ENCODE data around the gene HIP1R.

DNA sequence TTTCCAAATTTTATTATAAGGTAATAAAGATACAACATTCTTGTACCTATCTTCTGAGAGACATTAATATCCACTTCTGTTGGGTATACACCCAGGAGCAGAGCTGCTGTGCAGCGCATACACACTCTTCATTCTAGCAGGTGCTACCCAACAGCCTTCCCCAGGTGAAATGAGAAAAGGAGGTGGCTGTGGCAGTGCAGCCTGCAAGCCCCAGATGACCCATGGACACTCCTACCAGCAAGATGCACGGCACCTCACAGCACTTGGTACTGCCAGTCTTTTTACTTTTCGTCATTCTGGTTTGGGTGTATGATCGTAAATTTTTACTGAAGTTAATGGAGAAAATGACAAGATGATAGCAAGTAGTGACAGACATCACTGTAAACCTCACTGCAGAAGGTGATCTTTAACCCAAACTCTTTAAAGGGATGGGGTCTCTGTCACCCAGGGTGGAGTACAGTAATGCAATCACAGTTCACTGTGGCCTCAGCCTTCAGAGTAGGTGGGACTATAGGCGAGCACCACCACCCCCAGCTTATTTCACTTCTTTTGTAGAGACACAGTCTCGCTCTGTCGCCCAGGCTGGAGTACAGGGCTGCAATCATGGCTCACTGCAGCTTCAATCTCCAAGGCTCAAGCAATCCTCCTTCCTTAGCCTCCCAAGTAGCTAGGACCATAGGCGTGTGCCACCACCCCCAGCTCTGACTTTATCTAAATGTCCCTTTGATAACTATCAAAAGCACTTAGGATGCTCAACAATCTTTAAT lies 34.1 kb downstream of the HIP1R start:
- TF ChIP-seq, protein P1, sequence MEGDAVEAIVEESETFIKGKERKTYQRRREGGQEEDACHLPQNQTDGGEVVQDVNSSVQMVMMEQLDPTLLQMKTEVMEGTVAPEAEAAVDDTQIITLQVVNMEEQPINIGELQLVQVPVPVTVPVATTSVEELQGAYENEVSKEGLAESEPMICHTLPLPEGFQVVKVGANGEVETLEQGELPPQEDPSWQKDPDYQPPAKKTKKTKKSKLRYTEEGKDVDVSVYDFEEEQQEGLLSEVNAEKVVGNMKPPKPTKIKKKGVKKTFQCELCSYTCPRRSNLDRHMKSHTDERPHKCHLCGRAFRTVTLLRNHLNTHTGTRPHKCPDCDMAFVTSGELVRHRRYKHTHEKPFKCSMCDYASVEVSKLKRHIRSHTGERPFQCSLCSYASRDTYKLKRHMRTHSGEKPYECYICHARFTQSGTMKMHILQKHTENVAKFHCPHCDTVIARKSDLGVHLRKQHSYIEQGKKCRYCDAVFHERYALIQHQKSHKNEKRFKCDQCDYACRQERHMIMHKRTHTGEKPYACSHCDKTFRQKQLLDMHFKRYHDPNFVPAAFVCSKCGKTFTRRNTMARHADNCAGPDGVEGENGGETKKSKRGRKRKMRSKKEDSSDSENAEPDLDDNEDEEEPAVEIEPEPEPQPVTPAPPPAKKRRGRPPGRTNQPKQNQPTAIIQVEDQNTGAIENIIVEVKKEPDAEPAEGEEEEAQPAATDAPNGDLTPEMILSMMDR (IDR thresholded peaks at IDR 0.05): no peak
- TF ChIP-seq POLR2AphosphoS5 (IDR thresholded peaks at IDR 0.05): no peak
- TF ChIP-seq POLR2A (IDR thresholded peaks at IDR 0.05): no peak

Measured in upper lobe of left lung (tissue), 4 donors.